Measurements from ENCODE around the gene ASH1L. TPM values are rescaled to one million over a fixed set of nuclear protein-coding genes. Genes with fewer than 3 reads are reported as not detected.
A peak's percentile ranks its signal among the peaks of the same experiment; 100 is the strongest.
"Not testable (repeated sequence)": the region's sequence is repeated elsewhere in the genome, so short reads cannot be mapped to it uniquely, and the experiment has no call there.

The ASH1L gene
- total RNA-seq, 1 experiment from 2014 or later = 29.3 TPM

DNA sequence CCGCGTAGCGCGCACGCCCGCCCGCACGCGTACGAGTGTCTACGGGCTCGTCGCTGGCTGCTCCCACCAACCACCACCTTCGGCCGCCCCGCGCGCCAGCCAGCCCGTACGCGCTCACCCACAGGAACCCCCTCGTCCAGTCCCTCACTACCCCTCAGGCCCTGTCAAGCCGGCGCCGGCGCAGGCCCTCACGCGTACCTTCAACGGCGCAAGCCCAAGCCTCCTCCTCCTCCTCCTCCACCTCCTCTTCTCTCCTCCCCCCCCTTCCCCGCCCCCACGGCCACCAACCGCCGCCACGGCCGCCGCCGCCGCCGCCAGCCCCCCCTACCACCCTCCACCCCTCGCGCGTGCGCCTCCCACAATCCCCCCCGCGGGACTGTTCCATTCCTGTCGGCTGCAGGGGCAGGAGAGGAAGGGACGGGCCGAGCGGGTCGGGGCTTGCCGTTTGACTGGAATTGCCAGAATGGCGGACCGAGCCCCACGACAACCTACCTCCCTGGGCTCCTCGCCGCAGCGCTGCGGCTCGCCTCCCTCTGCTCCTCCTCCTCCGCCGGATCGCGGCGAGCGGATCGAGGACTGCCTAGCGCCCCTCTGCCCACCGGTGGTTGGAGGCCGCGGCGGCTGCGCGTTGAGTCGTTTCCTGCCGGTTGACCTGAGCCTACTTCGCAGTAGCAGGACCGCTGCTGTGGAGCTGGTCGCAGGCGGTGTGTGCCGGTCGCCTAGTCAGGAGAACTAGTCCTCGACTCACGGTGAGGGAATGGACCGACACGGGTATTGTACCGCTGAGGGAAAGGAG is at the start of gene ASH1L (continued):
- TF ChIP-seq, protein P1, sequence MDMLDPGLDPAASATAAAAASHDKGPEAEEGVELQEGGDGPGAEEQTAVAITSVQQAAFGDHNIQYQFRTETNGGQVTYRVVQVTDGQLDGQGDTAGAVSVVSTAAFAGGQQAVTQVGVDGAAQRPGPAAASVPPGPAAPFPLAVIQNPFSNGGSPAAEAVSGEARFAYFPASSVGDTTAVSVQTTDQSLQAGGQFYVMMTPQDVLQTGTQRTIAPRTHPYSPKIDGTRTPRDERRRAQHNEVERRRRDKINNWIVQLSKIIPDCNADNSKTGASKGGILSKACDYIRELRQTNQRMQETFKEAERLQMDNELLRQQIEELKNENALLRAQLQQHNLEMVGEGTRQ (CRISPR knock-in tag; IDR thresholded peaks at IDR 0.05) = no peak
- 0 out of 2 replicates have a peak, but pooled peaks have one; percentile 23 for TF ChIP-seq ZNF219 (CRISPR knock-in tag; IDR thresholded peaks at IDR 0.05; ENCODE audit: borderline replicate concordance)
- peak; percentile 70 for TF ChIP-seq FOXK1 (CRISPR knock-in tag; IDR thresholded peaks at IDR 0.05)
- TF ChIP-seq OVOL2 (CRISPR knock-in tag; IDR thresholded peaks at IDR 0.05; ENCODE audit: borderline replicate concordance) = no peak
- TF ChIP-seq, protein P2, sequence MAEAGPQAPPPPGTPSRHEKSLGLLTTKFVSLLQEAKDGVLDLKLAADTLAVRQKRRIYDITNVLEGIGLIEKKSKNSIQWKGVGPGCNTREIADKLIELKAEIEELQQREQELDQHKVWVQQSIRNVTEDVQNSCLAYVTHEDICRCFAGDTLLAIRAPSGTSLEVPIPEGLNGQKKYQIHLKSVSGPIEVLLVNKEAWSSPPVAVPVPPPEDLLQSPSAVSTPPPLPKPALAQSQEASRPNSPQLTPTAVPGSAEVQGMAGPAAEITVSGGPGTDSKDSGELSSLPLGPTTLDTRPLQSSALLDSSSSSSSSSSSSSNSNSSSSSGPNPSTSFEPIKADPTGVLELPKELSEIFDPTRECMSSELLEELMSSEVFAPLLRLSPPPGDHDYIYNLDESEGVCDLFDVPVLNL (CRISPR knock-in tag; IDR thresholded peaks at IDR 0.05; ENCODE audit: borderline replicate concordance, low read depth) = peak; percentile 45; the same call in 1 of the 2 replicates
- no peak for TF ChIP-seq CBFB (CRISPR knock-in tag; IDR thresholded peaks at IDR 0.05; ENCODE audit: low read depth)
- TF ChIP-seq ZNF396 (CRISPR knock-in tag; IDR thresholded peaks at IDR 0.05; ENCODE audit: borderline replicate concordance) = no peak
- peak; percentile 39; the same call in 1 of the 2 replicates for TF ChIP-seq SP1 (CRISPR knock-in tag; conservative IDR thresholded peaks at IDR 0.05)
- no peak for TF ChIP-seq FOXJ3 (CRISPR knock-in tag; IDR thresholded peaks at IDR 0.05; ENCODE audit: borderline replicate concordance)
- TF ChIP-seq, protein P3, sequence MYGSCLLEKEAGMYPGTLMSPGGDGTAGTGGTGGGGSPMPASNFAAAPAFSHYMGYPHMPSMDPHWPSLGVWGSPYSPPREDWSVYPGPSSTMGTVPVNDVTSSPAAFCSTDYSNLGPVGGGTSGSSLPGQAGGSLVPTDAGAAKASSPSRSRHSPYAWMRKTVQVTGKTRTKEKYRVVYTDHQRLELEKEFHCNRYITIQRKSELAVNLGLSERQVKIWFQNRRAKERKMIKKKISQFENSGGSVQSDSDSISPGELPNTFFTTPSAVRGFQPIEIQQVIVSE (CRISPR knock-in tag; IDR thresholded peaks at IDR 0.05; ENCODE audit: borderline replicate concordance) = no peak
- no peak for TF ChIP-seq RORB (CRISPR knock-in tag; IDR thresholded peaks at IDR 0.05)
- TF ChIP-seq, protein P4, sequence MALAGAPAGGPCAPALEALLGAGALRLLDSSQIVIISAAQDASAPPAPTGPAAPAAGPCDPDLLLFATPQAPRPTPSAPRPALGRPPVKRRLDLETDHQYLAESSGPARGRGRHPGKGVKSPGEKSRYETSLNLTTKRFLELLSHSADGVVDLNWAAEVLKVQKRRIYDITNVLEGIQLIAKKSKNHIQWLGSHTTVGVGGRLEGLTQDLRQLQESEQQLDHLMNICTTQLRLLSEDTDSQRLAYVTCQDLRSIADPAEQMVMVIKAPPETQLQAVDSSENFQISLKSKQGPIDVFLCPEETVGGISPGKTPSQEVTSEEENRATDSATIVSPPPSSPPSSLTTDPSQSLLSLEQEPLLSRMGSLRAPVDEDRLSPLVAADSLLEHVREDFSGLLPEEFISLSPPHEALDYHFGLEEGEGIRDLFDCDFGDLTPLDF (CRISPR knock-in tag; IDR thresholded peaks at IDR 0.05) = no peak
- TF ChIP-seq, protein P5, sequence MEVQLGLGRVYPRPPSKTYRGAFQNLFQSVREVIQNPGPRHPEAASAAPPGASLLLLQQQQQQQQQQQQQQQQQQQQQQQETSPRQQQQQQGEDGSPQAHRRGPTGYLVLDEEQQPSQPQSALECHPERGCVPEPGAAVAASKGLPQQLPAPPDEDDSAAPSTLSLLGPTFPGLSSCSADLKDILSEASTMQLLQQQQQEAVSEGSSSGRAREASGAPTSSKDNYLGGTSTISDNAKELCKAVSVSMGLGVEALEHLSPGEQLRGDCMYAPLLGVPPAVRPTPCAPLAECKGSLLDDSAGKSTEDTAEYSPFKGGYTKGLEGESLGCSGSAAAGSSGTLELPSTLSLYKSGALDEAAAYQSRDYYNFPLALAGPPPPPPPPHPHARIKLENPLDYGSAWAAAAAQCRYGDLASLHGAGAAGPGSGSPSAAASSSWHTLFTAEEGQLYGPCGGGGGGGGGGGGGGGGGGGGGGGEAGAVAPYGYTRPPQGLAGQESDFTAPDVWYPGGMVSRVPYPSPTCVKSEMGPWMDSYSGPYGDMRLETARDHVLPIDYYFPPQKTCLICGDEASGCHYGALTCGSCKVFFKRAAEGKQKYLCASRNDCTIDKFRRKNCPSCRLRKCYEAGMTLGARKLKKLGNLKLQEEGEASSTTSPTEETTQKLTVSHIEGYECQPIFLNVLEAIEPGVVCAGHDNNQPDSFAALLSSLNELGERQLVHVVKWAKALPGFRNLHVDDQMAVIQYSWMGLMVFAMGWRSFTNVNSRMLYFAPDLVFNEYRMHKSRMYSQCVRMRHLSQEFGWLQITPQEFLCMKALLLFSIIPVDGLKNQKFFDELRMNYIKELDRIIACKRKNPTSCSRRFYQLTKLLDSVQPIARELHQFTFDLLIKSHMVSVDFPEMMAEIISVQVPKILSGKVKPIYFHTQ (CRISPR knock-in tag; IDR thresholded peaks at IDR 0.05) = no peak; the same call in 1 of the 2 replicates
- TF ChIP-seq ZNF232 (CRISPR knock-in tag; IDR thresholded peaks at IDR 0.05) = peak; percentile 42; the same call in 1 of the 2 replicates
- TF ChIP-seq, protein P6, sequence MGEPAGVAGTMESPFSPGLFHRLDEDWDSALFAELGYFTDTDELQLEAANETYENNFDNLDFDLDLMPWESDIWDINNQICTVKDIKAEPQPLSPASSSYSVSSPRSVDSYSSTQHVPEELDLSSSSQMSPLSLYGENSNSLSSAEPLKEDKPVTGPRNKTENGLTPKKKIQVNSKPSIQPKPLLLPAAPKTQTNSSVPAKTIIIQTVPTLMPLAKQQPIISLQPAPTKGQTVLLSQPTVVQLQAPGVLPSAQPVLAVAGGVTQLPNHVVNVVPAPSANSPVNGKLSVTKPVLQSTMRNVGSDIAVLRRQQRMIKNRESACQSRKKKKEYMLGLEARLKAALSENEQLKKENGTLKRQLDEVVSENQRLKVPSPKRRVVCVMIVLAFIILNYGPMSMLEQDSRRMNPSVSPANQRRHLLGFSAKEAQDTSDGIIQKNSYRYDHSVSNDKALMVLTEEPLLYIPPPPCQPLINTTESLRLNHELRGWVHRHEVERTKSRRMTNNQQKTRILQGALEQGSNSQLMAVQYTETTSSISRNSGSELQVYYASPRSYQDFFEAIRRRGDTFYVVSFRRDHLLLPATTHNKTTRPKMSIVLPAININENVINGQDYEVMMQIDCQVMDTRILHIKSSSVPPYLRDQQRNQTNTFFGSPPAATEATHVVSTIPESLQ (CRISPR knock-in tag; IDR thresholded peaks at IDR 0.05) = no peak
- 0 out of 2 replicates have a peak, but pooled peaks have one; percentile 46 for TF ChIP-seq NFE2L1 (CRISPR knock-in tag; IDR thresholded peaks at IDR 0.05)

DNA sequence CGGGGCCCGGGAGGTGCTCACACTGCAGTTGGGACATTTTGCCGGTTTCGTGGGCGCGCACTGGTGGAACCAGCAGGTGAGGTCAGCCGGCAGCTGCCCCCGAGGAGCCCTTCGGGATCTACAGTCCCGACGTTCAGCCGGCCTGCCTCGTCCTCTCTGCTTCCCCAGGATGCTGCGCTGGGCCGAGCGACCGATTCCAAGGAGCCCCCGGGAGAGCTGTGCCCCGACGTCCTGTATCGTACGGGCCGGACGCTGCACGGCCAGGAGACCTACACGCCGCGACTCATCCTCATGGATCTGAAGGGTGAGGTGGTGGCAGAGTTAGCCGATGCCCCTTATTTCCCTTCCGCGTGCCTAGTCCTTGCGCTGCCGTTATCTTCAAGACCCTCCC is 47.6 kb upstream of the ASH1L start:
- DNase-seq (ENCODE audit: low spot score); H3K4me1 Mint-ChIP-seq; H3K27me3 Mint-ChIP-seq (ENCODE audit: low read depth); H3K27ac Mint-ChIP-seq; H3K9me3 Mint-ChIP-seq; POLR2A ChIA-PET: not testable (repeated sequence)
- H3K36me3 Mint-ChIP-seq = peaks cover 18% of the 10 kb centered on the region
- H3K4me3 Mint-ChIP-seq = peak overlapping the region; percentile 86; the same call in 1 of the 2 replicates
- peak; percentile 56 for ATAC-seq
- CTCF ChIA-PET = interaction anchor here (0.5 to 0.6 kb wide), 2 partner anchors 9 to 169 kb away, joined by 4 to 5 read pairs; no protein-coding TSS in a partner anchor

Data from WTC11 (cell line).